ENCODE data around the gene DDHD1. TPM values are rescaled to one million over a fixed set of nuclear protein-coding genes. Genes with fewer than 3 reads are reported as not detected.

Gene DDHD1
- total RNA-seq, 1 experiment from 2014 or later, result 20.0 TPM

DNA sequence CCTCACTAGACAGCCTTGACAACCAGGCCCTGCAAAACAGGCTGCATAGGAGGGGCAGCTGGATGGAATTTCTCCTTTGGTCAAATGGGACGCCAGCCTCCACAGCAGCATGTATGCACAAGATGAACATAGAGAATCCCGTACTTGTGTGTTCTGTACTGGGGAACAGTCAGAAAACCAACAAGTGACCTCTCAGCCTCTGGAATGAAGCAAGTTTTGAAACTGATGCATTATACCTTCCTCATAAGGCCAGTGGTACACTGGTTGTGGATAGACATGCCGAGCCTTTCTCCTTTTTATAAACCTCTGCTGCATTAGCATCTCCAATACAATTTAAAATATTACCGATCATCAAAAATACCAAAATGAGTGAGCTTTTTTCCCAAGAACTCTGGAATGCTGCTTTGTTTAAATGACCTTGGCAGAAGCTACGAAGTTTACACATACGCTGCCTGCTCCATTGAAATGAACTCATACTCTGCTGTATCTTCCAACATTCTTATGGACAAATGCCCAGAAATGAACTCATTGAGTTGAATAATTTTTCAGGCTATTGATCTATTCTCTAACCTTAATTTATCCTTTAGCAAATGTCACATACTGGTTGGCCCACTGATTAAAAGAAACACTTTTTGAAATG is 154.6 kb downstream of the DDHD1 start:
- Mint-ChIP-seq H3K4me3 (no peak overlapping the region), H3K36me3 (no peaks in the 10 kb centered on the region), H3K9me3 (0 out of 2 replicates have a peak, but pooled peaks cover 3% of the 10 kb centered on the region), H3K27me3 (ENCODE audit: low read depth) (no peaks in the 10 kb centered on the region), H3K27ac (no peak overlapping the region), H3K4me1 (peaks cover 6% of the 10 kb centered on the region)
- no peak for ATAC-seq
- TF ChIP-seq, protein P1, sequence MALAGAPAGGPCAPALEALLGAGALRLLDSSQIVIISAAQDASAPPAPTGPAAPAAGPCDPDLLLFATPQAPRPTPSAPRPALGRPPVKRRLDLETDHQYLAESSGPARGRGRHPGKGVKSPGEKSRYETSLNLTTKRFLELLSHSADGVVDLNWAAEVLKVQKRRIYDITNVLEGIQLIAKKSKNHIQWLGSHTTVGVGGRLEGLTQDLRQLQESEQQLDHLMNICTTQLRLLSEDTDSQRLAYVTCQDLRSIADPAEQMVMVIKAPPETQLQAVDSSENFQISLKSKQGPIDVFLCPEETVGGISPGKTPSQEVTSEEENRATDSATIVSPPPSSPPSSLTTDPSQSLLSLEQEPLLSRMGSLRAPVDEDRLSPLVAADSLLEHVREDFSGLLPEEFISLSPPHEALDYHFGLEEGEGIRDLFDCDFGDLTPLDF (CRISPR knock-in tag; IDR thresholded peaks at IDR 0.05), result no peak
- TF ChIP-seq NFATC4 (CRISPR knock-in tag; IDR thresholded peaks at IDR 0.05), result no peak
- TF ChIP-seq CDX4 (CRISPR knock-in tag; IDR thresholded peaks at IDR 0.05; ENCODE audit: borderline replicate concordance), result no peak
- TF ChIP-seq ZNF219 (CRISPR knock-in tag; IDR thresholded peaks at IDR 0.05; ENCODE audit: borderline replicate concordance), result no peak
- TF ChIP-seq, protein P2, sequence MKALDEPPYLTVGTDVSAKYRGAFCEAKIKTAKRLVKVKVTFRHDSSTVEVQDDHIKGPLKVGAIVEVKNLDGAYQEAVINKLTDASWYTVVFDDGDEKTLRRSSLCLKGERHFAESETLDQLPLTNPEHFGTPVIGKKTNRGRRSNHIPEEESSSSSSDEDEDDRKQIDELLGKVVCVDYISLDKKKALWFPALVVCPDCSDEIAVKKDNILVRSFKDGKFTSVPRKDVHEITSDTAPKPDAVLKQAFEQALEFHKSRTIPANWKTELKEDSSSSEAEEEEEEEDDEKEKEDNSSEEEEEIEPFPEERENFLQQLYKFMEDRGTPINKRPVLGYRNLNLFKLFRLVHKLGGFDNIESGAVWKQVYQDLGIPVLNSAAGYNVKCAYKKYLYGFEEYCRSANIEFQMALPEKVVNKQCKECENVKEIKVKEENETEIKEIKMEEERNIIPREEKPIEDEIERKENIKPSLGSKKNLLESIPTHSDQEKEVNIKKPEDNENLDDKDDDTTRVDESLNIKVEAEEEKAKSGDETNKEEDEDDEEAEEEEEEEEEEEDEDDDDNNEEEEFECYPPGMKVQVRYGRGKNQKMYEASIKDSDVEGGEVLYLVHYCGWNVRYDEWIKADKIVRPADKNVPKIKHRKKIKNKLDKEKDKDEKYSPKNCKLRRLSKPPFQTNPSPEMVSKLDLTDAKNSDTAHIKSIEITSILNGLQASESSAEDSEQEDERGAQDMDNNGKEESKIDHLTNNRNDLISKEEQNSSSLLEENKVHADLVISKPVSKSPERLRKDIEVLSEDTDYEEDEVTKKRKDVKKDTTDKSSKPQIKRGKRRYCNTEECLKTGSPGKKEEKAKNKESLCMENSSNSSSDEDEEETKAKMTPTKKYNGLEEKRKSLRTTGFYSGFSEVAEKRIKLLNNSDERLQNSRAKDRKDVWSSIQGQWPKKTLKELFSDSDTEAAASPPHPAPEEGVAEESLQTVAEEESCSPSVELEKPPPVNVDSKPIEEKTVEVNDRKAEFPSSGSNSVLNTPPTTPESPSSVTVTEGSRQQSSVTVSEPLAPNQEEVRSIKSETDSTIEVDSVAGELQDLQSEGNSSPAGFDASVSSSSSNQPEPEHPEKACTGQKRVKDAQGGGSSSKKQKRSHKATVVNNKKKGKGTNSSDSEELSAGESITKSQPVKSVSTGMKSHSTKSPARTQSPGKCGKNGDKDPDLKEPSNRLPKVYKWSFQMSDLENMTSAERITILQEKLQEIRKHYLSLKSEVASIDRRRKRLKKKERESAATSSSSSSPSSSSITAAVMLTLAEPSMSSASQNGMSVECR (CRISPR knock-in tag; IDR thresholded peaks at IDR 0.05; ENCODE audit: borderline replicate concordance), result no peak
- TF ChIP-seq TEAD1 (CRISPR knock-in tag; IDR thresholded peaks at IDR 0.05), result no peak
- no peak for DNase-seq (ENCODE audit: low spot score)
- ChIA-PET CTCF (no interaction called here), POLR2A (no interaction called here)

DNA sequence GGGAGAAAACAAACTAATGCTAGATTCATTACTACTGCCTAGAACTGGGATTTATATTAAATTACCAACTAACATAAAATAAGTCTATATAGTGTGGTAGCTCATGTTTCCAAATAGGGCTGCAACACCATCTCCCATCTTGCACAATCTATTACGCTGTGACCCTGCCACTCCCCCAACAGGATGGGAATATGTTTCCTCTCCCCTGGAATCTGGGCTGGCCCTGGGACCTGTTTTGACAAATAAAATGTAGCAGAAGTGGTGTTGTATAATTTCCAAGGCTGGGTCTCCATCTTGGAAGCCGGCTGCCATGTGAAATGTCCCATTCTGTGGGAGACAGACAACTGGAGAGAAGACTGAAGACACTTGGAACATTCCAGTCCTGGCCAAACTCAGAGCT is 156.6 kb downstream of the DDHD1 start:
- DNase-seq (ENCODE audit: low spot score) (no peak), ATAC-seq (no peak)
- H3K36me3 Mint-ChIP-seq, result no peaks in the 10 kb centered on the region
- H3K4me3 Mint-ChIP-seq, result no peak overlapping the region
- POLR2A ChIA-PET, result interaction anchor here (0.6 kb wide), 1 partner anchor 71 kb away, joined by 3 read pairs; no protein-coding TSS in a partner anchor
- H3K9me3 Mint-ChIP-seq, result 0 out of 2 replicates have a peak, but pooled peaks cover 3% of the 10 kb centered on the region
- H3K27ac Mint-ChIP-seq, result no peak overlapping the region
- CTCF ChIA-PET, result no interaction called here
- no peak for TF ChIP-seq FOXP1 (CRISPR knock-in tag; IDR thresholded peaks at IDR 0.05; ENCODE audit: borderline replicate concordance)
- TF ChIP-seq TCF7 (CRISPR knock-in tag; IDR thresholded peaks at IDR 0.05; ENCODE audit: low read depth), result no peak
- no peak for TF ChIP-seq ELF4 (CRISPR knock-in tag; IDR thresholded peaks at IDR 0.05; ENCODE audit: low read depth)
- no peak for TF ChIP-seq KAT7 (CRISPR knock-in tag; IDR thresholded peaks at IDR 0.05; ENCODE audit: borderline replicate concordance)
- no peak for TF ChIP-seq ZNF425 (CRISPR knock-in tag; conservative IDR thresholded peaks at IDR 0.05)
- no peak for TF ChIP-seq ZNF423 (CRISPR knock-in tag; IDR thresholded peaks at IDR 0.05)
- TF ChIP-seq RELA (CRISPR knock-in tag; IDR thresholded peaks at IDR 0.05; ENCODE audit: borderline replicate concordance), result no peak
- TF ChIP-seq ATF2 (CRISPR knock-in tag; IDR thresholded peaks at IDR 0.05; ENCODE audit: borderline replicate concordance, low read depth), result no peak
- no peak for TF ChIP-seq JUN (CRISPR knock-in tag; IDR thresholded peaks at IDR 0.05)
- TF ChIP-seq ZNF121 (CRISPR knock-in tag; IDR thresholded peaks at IDR 0.05), result no peak
- TF ChIP-seq NFYB (CRISPR knock-in tag; conservative IDR thresholded peaks at IDR 0.05; ENCODE audit: low read depth), result no peak
- TF ChIP-seq SMAD4 (CRISPR knock-in tag; IDR thresholded peaks at IDR 0.05), result no peak
- peaks cover 4% of the 10 kb centered on the region for H3K4me1 Mint-ChIP-seq
- H3K27me3 Mint-ChIP-seq (ENCODE audit: low read depth), result no peaks in the 10 kb centered on the region; the same call in 1 of the 2 replicates
